Activated CD8-positive, alpha-beta memory T cell treated with anti-CD3 and anti-CD28 coated beads for 4 hours (primary cell): ENCODE data around the gene CTNND2.
"Not testable (repeated sequence)": the region's sequence is repeated elsewhere in the genome, so short reads cannot be mapped to it uniquely, and the experiment has no call there.

ENCODE experiments used
- DNase-seq, 2 donors: peaks; one replicate each; pipeline ENCODE4 v3.0.0-alpha.2; 2020; ENCODE audit warnings: low read depth in 2 of 2

CTNND2 gene

DNA sequence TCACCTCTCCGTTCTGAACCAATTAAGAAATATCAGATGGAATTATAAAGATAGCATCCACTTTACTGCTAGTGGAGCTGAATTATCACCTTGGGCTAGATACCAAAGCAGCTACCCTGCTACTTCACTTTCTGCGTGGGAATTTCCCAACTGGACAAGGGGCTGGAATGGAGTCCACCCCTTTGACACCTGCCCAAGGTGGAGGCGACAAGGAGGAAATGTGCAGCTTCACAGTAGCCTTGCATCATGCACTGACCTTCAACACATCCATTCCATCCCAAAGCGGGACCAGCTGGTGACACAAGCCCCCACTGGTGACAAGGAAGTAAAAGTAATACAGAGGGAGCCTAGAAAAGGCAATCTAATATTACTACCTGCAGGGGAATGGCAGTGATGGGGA is 30.7 kb downstream of the CTNND2 start:
- DNase-seq = no peak

DNA sequence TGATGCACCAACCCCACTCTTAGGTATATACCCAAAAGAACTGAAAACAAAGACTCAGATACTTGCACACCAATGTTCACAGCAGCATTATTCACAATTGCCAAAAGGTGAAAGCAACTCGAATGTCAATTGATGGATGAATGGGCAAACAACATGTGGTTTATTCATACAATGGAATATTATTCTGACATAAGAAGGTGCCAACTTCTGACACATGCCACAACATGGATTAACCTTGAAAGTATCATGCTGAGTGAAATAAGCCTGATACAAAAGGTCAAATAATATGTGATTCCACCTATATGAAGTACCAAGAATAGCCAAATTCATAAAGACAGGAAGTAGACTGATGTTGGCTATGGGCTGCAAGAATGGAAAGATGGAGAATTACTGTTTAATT is 35.0 kb downstream of the CTNND2 start:
- no peak for DNase-seq

DNA sequence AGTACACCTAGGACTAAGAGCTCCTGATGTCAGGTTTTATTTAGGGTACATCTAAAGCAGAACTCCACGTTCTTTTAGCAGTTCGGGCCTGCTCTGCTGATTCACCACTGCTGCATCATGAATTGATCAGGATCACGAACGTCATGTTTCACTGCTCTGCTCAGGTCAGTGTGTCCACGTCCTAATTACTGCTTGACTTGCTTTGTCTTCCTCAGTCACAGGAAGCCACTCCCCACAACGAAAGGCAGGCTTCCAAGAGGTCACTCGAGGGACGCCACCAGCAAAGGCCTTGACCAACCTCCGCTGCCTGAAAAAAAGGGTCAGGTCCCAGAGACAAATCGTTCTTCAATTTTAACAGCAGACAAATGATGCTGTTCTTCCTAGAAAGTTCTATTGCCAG is 40.3 kb downstream of the CTNND2 start:
- DNase-seq = no peak

- DNase-seq = no peak
These were observed 46.9 kb downstream of the CTNND2 start for GRCh38 chr5:11857391-11857790.

DNA sequence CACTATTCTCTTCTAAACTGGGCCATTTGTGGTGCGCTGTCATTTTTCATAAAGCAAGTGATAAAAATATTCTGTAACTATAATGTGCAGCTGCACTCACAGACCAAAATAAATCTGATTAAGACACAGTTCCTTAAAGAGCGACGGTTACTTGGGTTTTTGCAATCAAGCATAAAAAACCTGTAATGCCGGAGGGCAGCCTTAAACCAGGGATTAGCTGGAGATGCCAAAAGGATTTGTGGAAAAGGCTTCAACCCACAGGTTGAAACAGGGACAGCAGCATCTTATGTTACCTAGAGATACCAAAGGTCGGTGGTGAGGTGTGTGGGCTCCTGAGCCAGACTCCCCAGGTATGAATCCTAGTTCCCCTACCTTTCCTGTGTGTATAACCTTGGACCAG is 49.3 kb downstream of the CTNND2 start:
- no peak for DNase-seq

- no peak for DNase-seq
These were observed 50.5 kb downstream of the CTNND2 start for GRCh38 chr5:11853796-11854195.

DNA sequence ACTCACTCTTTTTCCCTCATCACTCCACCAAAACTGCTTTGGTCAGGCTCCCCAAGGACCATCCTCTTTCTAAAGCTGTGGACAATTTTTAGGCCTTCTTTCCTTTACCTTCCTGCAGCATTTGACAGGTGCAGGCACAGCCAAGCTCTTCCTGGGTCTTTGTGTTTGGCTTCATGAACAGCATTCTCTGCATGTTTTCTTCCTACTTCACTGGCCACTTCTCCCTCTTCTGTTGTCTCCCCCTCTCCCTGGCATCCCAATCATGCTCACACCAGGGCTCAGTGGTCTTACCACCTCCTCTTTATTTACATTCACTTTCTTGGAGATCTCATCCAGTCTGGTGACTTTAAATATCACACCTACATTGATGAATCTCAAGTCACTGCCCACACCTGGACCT is 51.1 kb downstream of the CTNND2 start:
- no peak for DNase-seq

DNA sequence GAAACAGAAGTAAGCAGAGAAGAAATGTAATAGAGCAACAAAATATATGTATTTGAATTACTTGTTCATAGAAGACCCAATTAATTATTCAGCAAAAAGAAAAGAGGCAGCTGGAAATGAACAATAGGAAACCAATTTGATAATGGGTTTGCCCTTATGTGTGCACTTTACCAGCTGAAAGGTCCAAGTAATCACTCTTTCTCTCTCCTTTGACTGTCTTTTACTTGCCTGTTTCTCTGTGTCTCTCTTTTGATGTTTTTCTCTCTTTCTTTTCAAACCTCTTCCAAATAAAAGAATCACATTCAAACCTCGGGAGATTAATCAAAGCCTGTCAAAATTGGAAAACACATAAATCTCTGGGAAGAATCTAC is 51.5 kb downstream of the CTNND2 start:
- DNase-seq = no peak

DNA sequence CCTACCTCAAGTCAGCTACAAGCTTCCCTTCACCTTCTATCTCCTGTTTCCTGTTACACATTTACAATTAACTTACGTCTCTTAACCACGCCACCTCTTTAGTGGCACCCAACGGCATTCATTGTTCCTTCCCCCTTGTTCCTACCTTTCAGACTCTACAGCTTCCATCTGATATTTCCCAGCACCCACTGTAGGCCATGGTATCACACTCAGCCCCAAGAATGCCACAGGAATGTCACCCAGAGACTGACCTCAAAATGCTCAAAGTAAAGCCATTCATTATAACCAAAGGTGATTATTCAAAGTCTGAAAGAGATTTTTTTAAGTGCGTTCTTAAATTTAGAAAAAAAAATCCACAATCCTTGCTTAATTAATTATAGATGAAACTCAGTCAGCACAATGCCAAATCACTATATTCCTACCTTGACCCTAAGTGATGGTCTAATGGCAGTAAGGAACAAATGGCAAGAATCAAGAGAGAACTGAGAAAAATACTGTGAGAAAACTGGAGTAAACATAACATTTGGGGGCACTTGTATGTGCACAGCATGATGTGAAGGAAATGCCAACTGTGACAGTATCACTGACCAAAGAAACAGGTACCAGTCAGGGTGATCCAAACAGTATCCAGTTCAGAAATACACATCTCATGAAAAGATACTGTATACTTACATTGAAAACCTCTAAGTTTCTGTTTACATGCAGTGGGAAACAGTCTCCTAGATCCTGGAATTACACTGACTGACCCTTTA is 52.1 kb downstream of the CTNND2 start:
- DNase-seq = no peak

DNA sequence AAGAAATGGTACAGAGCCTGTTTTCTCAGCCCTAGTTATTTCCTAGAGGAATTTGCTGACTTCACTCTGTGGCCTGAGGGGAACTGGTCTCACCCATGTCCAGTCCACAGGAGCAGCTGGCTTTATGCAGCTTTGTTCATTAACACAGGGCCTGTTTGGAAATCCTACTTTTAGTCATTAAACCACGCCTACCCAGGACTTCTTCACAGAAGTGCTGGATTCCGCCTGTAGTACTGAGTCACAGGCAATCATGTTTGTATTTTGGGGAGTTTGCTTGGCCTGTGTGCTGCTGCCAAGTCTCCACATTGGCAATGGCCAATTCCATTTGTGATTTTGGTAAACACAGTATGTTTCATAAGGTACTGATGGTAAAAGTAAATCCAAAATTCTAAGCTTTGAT is 52.8 kb downstream of the CTNND2 start:
- no peak for DNase-seq

DNA sequence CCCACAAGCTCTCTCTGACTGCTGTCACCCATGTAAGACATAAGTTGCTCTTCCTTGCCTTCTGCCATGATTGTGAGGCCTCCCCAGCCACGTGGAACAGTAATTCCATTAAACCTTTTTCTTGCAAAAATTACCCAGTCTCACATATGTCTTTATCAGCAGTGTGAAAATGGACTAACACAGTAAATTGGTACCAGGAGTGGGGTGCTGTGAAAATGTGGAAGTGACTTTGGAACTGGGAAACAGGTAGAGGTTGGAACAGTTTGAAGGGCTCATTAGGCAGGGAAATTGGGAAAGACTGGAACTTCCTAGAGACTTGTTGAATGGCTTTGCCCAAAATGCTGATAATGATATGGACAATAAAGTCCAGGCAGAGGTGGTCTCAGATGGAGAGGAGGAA is 75.7 kb downstream of the CTNND2 start:
- DNase-seq = not testable (repeated sequence)

DNA sequence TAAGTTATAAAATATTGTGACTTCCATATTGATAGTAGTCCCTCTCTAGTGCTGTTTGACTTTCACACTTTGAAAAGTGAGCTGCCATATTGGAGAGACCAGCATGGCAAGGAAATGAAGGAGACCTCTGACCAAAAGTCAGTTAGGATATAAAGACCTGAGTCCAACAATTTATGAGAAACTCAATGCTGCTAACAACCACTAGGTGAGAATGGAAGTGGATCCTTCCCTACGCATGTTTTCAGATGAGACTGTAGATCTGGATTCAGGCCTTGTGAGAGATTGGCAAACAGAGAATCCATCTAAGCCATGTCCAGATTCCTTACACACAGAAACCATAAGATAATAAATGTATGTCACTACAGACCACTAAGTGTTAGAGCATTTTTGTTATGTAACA is 81.6 kb downstream of the CTNND2 start:
- no peak for DNase-seq

GRCh38 chr5:11815916-11816315 is 88.3 kb downstream of the CTNND2 start:
- no peak for DNase-seq

DNA sequence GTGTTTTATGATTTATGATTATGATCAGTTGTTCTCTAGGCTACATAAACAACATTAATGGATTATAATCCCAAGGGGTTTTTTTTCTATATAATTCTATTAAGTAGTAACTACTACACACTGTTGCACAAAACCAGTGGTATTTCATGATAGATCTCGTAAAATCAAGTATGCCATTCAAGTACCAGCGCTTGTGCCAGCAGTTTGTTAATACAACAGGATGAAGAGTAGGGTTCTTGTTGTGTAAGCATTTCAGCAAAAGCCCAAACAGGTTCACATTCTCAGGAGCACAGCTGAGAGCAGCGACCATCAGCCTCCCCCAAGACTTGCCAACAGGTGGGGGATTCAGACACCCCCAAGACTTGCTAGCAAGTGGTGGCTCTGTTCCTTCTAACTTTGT is 88.8 kb downstream of the CTNND2 start:
- DNase-seq = no peak

GRCh38 chr5:11814373-11814772 is 89.9 kb downstream of the CTNND2 start:
- DNase-seq = no peak

GRCh38 chr5:11809407-11809806 is 94.8 kb downstream of the CTNND2 start:
- no peak for DNase-seq

DNA sequence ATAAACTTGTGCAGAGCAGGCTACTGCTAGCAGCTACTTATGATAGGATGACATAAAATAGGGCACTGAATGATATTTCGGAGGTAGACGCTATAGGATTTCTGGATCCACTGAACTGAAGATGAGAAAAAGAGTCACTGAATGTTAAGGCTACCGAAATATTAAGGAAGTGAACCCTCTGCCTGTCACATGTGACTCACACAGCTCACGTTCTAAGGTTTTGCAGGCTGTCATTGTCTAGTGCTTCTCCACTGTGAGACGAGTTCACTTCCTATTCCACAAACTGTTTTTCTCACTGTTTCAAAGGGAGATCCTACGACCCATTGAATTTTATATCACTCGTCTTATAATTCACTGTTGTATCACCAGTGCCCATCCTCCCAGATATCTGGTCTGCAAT is 100.8 kb downstream of the CTNND2 start:
- no peak for DNase-seq

- DNase-seq = no peak
These were observed 103.2 kb downstream of the CTNND2 start for GRCh38 chr5:11801061-11801460.

DNA sequence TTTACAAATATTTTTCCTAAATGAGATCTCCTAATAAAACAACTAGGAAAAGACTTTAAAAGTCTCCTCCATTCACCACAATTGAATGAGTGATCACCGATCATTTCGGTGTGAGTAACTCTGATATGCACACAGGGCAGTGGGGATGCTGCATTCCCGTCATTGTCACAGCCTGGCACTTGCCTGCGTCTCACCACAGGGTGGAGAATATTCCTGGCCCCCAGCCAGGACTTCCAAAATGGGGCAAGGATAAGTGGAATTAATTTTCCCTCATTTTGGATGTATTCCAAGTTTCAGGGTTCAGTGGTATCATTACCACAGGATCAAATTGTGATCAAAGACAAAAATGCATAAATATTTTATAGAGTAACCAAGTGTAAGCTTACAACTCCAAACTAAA is 107.1 kb downstream of the CTNND2 start:
- DNase-seq = no peak

GRCh38 chr5:11793396-11793795 is 110.8 kb downstream of the CTNND2 start:
- DNase-seq = no peak

DNA sequence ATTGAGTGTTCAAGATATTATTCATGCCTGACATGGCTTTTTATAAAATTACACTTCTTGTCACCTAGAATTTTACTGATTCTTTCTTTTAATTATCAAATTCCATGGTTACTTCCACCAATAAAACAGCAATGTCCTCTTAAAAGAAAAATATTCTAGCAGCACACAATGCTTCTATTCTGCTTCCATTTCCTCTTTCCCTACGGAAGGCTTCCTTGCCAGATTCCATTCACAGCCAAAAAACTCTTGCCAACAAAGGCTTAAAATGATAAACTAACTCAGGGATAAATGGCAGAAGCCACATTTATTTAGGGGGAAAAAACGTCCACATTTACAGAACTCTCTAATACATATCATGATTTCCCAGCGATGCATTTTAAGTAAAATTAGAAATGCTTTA is 111.6 kb downstream of the CTNND2 start:
- DNase-seq = no peak

- DNase-seq = no peak
These were observed 112.5 kb downstream of the CTNND2 start for GRCh38 chr5:11791792-11792191.

DNA sequence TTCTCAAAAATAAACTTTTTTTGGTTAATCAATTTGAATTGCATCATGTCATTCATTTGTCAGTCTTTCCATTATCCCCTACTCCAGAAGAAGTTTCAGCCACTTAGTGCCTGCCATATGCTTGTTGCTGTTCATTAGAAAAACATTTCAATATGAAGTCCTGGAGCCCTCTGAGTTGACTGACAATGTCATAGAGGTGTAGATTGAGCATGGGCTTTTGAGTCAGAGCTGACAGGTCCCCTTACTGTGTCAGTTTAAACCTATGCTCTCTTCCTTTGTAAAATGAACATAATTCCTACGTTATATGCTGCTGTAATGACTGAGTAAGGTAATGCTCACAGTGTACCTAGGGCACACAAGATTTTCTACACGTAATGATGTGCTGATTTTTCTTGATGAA is 114.0 kb downstream of the CTNND2 start:
- DNase-seq = no peak

DNA sequence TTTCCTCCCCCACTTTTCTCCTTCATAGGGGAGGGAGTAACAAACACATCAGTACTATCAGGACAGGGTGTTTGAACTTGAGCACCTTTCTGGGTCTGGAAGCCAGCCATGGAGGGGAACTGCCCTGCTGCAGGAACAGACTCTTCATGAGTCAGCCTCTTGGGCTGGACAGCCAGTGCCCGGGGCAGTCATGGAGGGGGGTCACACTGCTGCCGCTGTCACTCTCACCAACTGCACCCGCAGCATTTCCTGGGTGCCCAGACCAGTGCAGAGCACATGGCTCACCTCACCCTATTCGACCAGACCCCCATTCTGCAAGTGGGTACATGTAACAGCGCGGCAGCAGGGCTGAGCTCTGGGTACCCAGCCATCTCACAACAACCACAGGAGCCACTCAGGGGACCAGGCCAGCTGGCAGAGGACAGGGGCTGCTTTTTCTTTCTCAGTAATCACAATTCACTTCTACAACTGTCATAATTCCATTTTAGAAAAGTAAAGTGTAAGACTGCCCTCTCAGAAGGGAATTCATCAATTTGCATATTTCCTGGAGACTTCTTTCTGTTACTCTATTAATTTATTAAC is 118.4 kb downstream of the CTNND2 start:
- no peak for DNase-seq
